GM21529 (cell line): ENCODE results near the gene ADH4.
"Not testable (repeated sequence)": the region's sequence is repeated elsewhere in the genome, so short reads cannot be mapped to it uniquely, and the experiment has no call there.

Experiments used
- ATAC-seq: cut with Tn5 transposase; IDR thresholded peaks from one replicate; pipeline ENCODE4 v1.9.1; 2021; ENCODE audit not compliant: unreplicated experiment

The ADH4 gene

DNA sequence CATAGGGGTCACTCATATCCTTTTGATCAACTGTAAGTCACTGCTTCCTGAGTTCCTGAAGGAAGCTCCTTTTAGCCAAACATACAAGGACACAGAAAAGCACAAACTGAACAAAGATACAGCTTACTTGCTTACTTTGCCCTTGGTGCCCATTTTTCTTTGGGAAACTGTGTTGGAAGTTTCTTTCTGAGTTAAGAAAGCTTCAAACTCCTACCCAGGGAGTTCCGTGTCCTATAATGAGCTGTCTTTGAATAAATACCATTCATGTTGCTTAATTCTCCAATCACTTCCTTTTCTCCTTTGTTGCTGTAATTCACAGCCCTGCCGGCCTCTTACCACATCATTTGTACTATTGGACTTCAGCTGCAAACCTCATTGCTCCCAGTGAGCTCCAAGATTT is at the start of gene ADH4:
ADH4 (minus strand) TSS at position 228 of the 400 bp plus-strand sequence; CDS start at position 153, 75 bp downstream.
- ATAC-seq = no peak

DNA sequence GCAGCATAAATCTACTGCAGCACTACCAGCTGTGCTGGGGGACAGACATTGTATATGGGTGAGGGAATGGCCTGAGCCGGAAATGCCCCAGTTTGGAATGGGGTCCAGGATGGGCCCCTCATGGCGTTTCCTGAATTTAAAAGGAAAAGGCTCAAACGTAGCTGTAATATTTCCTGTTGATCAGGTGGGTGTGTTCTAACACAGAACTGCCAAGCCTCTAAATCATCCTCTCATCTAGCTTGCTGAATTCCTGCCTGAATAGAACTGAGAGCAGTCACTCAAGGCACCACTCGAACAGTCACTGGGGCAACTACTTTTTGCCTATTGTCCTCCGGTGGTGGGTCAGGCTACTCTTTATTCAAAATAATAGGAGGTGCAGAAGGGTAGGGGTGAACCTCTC is 46.2 kb upstream of the ADH4 start:
- no peak for ATAC-seq

- ATAC-seq = not testable (repeated sequence)
Measured at GRCh38 chr4:99189900-99190299, 45.8 kb upstream of the ADH4 start.

- no peak for ATAC-seq
Measured at GRCh38 chr4:99186029-99186428, 41.9 kb upstream of the ADH4 start.

DNA sequence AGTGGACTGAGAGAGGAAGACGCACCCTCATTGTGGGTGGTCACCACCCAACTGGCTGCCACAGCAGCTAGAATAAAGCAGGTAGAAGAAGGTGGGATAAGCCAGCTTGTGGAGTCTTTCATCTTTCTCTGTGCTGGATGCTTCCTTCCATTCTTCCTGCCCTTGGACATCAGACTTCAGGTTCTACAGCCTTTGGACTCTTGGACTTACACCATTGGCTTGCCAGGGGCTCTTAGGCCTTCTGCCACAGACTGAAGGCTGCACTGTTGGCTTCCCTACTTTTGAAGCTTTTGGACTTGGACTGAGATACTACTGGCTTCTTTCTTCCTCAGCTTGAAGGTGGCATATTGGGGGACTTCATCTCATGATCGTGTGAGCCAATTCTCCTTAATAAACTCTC is 41.5 kb upstream of the ADH4 start:
- ATAC-seq = no peak

- ATAC-seq = no peak
Measured at GRCh38 chr4:99180382-99181070, 36.4 kb upstream of the ADH4 start.

DNA sequence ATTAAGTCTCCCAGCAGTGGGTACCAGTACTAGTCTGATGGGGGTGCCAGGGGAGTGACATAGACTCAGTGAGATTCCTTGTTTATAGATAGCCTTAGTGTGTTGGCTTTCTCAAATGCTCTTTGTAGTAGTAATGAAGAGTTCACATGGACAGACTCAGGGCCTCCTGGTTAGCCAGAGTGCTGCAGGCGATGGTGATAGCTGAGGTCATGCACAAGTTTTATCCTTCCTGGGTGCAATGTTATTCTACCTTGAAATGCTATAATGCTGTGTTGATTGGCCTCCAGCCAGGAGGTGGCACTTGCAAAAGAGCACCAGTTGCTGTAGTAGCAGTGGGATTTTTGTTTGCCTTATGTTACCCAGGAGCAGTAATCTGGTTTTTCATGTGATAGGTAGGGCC is 35.5 kb upstream of the ADH4 start:
- no peak for ATAC-seq

DNA sequence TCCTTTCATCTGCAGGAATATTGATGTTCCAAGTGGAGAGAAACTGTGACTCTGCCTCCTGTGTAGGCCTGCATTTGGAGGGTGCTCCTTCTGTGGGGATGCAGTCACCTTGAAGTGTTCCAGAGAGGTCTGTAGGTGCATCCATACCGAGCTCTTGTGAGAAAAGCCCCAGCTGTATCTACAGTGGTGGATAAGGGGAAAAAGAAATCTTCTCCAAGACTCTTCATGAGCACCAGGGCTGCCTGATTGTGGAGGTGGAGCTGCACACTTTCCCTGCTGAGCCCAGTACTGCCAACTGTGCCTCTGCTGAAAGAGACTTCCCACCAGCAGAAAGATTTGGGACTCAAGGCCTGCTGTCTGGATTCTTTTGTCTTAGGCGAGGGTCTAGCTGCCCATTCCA is 35.1 kb upstream of the ADH4 start:
- ATAC-seq = no peak

DNA sequence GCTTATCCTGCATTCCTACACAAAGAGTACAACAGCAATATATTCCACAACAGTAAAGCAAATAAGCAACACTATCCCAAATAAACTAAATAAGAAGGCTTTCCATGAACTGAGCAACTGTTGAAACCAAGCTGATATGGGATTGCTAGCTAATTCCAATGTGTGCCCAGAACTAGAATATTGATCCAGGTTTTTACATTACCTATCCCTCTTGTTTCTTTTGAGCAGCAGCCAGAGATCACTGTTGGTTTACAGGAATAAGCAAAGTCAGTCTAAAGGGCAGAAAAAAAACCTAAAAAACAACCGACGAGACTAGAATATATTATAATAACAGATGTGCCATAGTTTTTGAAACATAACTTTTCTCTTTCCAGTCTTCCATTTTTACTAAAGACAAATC is 22.4 kb upstream of the ADH4 start:
- ATAC-seq = no peak

- no peak for ATAC-seq
Measured at GRCh38 chr4:99165978-99166377, 21.9 kb upstream of the ADH4 start.

DNA sequence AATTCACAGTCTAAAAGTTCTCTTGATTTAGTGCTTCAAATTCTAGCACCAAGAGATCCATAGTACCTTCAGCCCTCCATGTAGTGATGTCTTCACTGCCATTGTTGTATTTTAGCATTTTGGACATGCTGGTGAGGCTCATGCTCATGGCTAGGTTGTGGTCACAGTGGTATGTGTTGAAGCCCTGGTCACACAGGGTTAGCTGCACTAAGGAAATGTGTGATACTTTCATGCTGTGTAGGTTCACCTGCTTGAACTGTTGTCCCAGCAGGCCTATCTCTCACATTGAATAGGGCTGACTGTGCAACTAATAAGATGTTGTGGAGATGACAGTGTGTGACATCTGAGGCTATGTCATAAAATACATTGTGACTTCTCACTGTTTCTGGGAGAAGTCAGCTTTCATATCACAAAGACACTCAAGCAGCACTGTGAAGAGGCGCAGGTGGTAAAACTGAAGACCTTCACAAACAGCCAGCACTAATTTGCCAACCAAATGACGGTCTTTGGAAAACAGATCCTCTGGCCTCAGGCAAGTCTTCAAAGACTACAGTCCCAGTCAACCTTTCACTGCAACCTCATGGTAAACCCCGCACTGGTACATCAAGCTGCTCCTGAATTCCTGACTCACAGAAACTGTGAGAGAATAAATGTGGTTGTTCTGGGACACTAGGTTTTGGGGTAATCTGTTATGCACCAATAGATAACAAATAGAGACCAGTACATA is 17.4 kb upstream of the ADH4 start:
- no peak for ATAC-seq

GRCh38 chr4:99159699-99160098 is 15.6 kb upstream of the ADH4 start:
- no peak for ATAC-seq

- no peak for ATAC-seq
Measured at GRCh38 chr4:99157478-99157935, 13.4 kb upstream of the ADH4 start.

DNA sequence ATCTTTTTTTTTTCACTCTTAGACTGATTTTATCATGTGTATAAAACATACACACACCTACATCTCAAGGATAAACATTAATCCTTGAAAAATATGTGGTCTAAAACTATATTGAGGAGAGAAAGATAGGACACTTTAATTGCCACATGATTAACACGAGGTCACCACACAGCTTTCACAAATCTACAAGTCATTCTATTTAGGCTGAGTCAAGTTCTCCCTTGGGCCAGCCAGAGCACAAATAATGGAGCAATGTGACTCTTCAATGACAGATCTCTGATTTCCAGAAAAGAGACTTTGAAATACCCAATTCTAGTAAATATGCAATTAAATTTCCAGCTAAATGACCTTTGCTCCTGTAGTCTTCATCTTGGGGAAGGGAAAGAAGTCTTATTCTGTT is 12.9 kb upstream of the ADH4 start:
- ATAC-seq = no peak

GRCh38 chr4:99154658-99155342 is 10.7 kb upstream of the ADH4 start:
- ATAC-seq = no peak

DNA sequence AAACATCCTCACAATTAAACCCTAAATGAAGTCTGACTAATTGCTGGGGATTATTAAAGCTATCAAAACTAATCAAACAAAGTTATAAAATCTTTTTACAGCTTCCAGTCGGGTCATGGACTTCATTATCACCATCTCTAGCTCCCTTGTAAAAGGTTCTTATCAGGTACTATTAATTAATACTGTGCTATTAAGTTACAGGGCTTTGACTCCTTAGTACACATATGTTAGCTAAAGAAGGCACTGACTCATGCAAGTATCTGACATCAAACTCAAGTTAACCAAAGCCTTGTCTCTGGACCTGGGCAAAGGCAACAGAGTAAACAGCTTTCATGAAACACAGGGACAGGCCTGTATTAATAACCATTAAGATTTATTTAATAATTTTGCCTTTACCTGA is 7.9 kb upstream of the ADH4 start:
- ATAC-seq = no peak

DNA sequence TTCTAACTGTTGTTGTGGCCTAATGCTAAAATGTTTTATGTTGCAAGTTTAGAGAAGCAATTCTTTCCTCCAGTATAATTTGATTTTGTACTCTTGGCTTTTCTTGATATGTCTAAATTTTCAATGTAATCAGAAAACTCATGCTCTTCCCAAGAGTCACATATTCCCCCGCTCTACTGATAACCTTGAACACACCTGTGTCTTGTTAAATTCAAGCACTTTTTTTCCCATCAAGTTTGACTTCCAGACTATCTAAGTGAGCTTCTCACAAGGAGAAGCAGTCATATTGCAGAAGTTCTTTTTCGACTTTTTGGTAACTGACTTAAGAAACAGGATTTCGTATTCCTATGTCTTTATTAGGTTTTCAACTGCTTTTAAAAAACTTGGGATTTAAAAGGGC is 7.4 kb upstream of the ADH4 start:
- no peak for ATAC-seq

DNA sequence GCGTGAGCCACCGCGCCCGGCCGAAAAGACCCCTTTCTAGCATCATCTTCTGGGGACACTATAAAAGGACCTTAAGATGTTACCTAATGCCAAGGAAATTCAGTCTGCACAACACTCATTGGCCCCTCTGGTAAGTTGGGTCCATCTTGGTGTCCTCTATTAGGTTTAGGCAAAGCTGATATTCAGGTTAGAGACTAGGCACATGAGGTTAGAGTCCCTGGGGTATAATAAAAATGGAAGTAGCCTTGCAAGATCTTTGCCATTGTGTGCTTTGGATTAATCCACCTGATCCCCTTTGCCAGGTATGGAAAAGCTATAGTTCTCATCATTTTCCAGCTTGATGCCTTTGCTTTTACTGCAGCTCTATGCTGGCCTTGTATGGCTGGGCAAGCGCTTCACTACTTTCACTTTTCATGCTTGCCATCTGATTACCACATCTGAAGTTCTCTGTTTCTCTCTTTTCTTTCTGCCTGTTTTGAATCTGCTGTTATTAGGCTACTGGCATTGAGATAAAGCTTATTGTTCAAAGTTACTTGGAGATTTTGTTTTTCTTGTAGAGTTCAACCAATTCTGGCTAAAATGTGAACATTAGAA is 5.4 kb upstream of the ADH4 start:
- ATAC-seq = no peak

- no peak for ATAC-seq
Measured at GRCh38 chr4:99148550-99148949, 4.5 kb upstream of the ADH4 start.

GRCh38 chr4:99144587-99144986 is 490 bp upstream of the ADH4 start:
- ATAC-seq = no peak

DNA sequence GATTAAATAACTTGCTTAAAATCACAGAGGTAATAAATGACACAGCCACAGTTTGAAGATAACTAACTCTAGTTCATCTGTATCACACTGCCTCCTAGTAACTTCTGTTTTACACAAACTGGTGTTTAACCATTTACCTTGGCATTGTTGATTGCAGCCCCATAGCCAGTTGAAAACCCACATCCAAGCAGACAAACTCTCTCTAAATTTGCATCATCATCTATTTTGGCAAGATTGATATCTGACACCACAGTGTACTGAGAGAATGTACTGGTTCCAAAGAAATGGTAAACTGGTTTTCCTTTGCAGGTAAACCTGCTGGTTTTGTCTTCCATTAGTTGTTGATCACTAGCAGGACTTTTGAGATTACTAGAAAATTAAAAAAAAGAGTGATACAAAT is 7.8 kb downstream of the ADH4 start:
- ATAC-seq = no peak
